ENCODE measurements around the gene PKNOX2. TPM values are rescaled to one million over a fixed set of nuclear protein-coding genes. Genes with fewer than 3 reads are reported as not detected.

PKNOX2 gene
- total RNA-seq, 1 experiment from 2014 or later, result 3.7 TPM

DNA sequence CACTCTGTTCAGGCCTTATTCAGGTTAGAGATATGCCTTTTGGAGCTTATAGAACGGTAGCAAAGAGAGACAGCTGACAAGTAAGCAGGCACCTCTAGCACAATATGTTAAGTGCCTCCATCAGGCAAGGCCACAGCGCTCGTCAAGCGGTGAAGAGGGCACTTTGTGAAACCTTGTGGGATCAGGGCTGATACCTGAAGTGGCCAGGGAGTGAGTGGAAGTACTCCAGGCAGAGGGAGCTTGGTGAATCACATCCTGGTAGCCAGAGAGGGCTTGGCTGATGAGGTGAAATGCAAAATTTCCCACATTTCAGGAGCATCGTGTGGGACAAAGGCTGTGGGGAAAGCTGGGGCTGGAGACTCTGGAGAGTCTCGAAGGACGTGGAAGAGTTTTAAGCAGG is 87.4 kb downstream of the PKNOX2 start:
- no peak for DNase-seq (ENCODE audit: low spot score)
- Mint-ChIP-seq H3K27me3 (ENCODE audit: low read depth) (no peaks in the 10 kb centered on the region; the same call in 1 of the 2 replicates), H3K4me1 (peaks cover 26% of the 10 kb centered on the region), H3K36me3 (no peaks in the 10 kb centered on the region), H3K4me3 (no peak overlapping the region), H3K27ac (no peak overlapping the region), H3K9me3 (no peaks in the 10 kb centered on the region)
- no peak for TF ChIP-seq ZNF423 (CRISPR knock-in tag; IDR thresholded peaks at IDR 0.05)
- TF ChIP-seq MAX (CRISPR knock-in tag; IDR thresholded peaks at IDR 0.05), result no peak
- TF ChIP-seq RORB (CRISPR knock-in tag; IDR thresholded peaks at IDR 0.05), result no peak
- TF ChIP-seq, protein P1, sequence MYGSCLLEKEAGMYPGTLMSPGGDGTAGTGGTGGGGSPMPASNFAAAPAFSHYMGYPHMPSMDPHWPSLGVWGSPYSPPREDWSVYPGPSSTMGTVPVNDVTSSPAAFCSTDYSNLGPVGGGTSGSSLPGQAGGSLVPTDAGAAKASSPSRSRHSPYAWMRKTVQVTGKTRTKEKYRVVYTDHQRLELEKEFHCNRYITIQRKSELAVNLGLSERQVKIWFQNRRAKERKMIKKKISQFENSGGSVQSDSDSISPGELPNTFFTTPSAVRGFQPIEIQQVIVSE (CRISPR knock-in tag; IDR thresholded peaks at IDR 0.05; ENCODE audit: borderline replicate concordance), result no peak
- no peak for TF ChIP-seq ZNF396 (CRISPR knock-in tag; IDR thresholded peaks at IDR 0.05; ENCODE audit: borderline replicate concordance)
- no peak for TF ChIP-seq PREB (CRISPR knock-in tag; IDR thresholded peaks at IDR 0.05; ENCODE audit: borderline replicate concordance)
- no peak for TF ChIP-seq ZBTB21 (CRISPR knock-in tag; IDR thresholded peaks at IDR 0.05; ENCODE audit: borderline replicate concordance)
- TF ChIP-seq SMAD4 (CRISPR knock-in tag; IDR thresholded peaks at IDR 0.05), result no peak
- TF ChIP-seq IRF2 (CRISPR knock-in tag; IDR thresholded peaks at IDR 0.05; ENCODE audit: borderline replicate concordance, low read depth), result no peak
- no peak for TF ChIP-seq TP53 (CRISPR knock-in tag; IDR thresholded peaks at IDR 0.05)
- TF ChIP-seq MYBL2 (CRISPR knock-in tag; IDR thresholded peaks at IDR 0.05), result no peak
- TF ChIP-seq, protein P2, sequence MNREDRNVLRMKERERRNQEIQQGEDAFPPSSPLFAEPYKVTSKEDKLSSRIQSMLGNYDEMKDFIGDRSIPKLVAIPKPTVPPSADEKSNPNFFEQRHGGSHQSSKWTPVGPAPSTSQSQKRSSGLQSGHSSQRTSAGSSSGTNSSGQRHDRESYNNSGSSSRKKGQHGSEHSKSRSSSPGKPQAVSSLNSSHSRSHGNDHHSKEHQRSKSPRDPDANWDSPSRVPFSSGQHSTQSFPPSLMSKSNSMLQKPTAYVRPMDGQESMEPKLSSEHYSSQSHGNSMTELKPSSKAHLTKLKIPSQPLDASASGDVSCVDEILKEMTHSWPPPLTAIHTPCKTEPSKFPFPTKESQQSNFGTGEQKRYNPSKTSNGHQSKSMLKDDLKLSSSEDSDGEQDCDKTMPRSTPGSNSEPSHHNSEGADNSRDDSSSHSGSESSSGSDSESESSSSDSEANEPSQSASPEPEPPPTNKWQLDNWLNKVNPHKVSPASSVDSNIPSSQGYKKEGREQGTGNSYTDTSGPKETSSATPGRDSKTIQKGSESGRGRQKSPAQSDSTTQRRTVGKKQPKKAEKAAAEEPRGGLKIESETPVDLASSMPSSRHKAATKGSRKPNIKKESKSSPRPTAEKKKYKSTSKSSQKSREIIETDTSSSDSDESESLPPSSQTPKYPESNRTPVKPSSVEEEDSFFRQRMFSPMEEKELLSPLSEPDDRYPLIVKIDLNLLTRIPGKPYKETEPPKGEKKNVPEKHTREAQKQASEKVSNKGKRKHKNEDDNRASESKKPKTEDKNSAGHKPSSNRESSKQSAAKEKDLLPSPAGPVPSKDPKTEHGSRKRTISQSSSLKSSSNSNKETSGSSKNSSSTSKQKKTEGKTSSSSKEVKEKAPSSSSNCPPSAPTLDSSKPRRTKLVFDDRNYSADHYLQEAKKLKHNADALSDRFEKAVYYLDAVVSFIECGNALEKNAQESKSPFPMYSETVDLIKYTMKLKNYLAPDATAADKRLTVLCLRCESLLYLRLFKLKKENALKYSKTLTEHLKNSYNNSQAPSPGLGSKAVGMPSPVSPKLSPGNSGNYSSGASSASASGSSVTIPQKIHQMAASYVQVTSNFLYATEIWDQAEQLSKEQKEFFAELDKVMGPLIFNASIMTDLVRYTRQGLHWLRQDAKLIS (CRISPR knock-in tag; IDR thresholded peaks at IDR 0.05; ENCODE audit: borderline replicate concordance), result no peak
- TF ChIP-seq TEAD4 (CRISPR knock-in tag; IDR thresholded peaks at IDR 0.05), result no peak
- TF ChIP-seq, protein P3, sequence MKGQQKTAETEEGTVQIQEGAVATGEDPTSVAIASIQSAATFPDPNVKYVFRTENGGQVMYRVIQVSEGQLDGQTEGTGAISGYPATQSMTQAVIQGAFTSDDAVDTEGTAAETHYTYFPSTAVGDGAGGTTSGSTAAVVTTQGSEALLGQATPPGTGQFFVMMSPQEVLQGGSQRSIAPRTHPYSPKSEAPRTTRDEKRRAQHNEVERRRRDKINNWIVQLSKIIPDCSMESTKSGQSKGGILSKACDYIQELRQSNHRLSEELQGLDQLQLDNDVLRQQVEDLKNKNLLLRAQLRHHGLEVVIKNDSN (CRISPR knock-in tag; IDR thresholded peaks at IDR 0.05), result no peak
- no peak for TF ChIP-seq ZBTB43 (CRISPR knock-in tag; IDR thresholded peaks at IDR 0.05)
- TF ChIP-seq, protein P4, sequence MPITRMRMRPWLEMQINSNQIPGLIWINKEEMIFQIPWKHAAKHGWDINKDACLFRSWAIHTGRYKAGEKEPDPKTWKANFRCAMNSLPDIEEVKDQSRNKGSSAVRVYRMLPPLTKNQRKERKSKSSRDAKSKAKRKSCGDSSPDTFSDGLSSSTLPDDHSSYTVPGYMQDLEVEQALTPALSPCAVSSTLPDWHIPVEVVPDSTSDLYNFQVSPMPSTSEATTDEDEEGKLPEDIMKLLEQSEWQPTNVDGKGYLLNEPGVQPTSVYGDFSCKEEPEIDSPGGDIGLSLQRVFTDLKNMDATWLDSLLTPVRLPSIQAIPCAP (CRISPR knock-in tag; IDR thresholded peaks at IDR 0.05), result no peak
- TF ChIP-seq OVOL2 (CRISPR knock-in tag; IDR thresholded peaks at IDR 0.05; ENCODE audit: borderline replicate concordance), result no peak
- ChIA-PET CTCF (interaction anchor here (0.7 to 1.7 kb wide), 2 partner anchors 94 to 171 kb away, joined by 3 read pairs; no protein-coding TSS in a partner anchor), POLR2A (no interaction called here)
- no peak for ATAC-seq

DNA sequence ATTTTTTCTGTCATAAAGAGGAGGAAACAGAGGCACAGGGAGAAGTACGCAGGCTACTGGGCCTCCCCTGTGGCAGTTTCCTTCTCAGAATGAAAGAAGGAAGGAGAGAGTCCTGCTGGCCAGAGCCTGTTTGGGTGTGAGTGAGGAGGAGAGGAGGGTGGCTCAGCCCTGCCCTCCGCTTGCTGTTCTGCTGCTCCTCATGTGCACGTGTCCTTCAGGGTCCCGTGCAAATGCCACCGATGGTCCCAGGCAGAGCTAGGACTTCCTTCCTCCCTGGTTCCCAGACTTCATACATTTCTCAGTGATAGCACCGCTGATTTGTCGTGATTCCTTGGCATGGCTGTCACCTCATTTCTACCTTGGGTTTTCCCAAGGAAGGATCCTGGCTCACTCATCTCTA is 88.7 kb downstream of the PKNOX2 start:
- ChIA-PET CTCF (interaction anchor here (1.7 kb wide), 1 partner anchor 170 kb away, joined by 3 read pairs; no protein-coding TSS in a partner anchor), POLR2A (no interaction called here)
- ATAC-seq, result no peak
- Mint-ChIP-seq H3K27me3 (ENCODE audit: low read depth) (no peaks in the 10 kb centered on the region; the same call in 1 of the 2 replicates), H3K36me3 (no peaks in the 10 kb centered on the region), H3K27ac (no peak overlapping the region), H3K4me3 (no peak overlapping the region), H3K4me1 (peaks cover 39% of the 10 kb centered on the region), H3K9me3 (no peaks in the 10 kb centered on the region)
- DNase-seq (ENCODE audit: low spot score), result no peak
- TF ChIP-seq ZNF512 (CRISPR knock-in tag; IDR thresholded peaks at IDR 0.05; ENCODE audit: borderline replicate concordance) (no peak), OVOL2 (CRISPR knock-in tag; IDR thresholded peaks at IDR 0.05; ENCODE audit: borderline replicate concordance) (no peak), SMAD4 (CRISPR knock-in tag; IDR thresholded peaks at IDR 0.05) (no peak), RORB (CRISPR knock-in tag; IDR thresholded peaks at IDR 0.05) (no peak), FOXJ3 (CRISPR knock-in tag; IDR thresholded peaks at IDR 0.05; ENCODE audit: borderline replicate concordance) (no peak), ATF1 (CRISPR knock-in tag; IDR thresholded peaks at IDR 0.05) (no peak), FOXP4 (CRISPR knock-in tag; IDR thresholded peaks at IDR 0.05) (no peak), CREM (CRISPR knock-in tag; IDR thresholded peaks at IDR 0.05) (no peak), NFYB (CRISPR knock-in tag; conservative IDR thresholded peaks at IDR 0.05; ENCODE audit: low read depth) (no peak)

Measured in WTC11 (cell line).